ENCODE measurements around the gene CNNM4.

The CNNM4 gene

DNA sequence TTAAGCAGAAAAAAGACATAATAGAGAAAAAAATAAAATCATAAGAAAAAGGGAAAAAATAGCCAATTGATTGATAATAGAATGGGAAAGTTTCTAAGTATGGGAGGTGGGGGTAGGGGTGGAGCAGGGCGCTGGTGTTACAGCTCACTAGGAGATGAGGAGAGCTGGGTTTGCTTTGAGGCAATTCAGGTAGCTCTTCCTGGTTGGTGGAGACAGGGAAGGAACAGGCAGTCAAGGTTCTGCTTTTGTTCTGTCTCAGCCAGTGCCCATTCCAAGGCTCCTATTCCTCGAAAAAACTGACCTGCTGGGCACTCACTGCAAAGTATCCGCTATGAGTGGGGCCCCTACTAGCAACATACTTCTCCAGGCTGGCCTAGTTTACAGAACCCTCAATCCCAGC lies 1.7 kb upstream of the CNNM4 start:
- no peak for DNase-seq (ENCODE audit: low read depth, low spot score)

DNA sequence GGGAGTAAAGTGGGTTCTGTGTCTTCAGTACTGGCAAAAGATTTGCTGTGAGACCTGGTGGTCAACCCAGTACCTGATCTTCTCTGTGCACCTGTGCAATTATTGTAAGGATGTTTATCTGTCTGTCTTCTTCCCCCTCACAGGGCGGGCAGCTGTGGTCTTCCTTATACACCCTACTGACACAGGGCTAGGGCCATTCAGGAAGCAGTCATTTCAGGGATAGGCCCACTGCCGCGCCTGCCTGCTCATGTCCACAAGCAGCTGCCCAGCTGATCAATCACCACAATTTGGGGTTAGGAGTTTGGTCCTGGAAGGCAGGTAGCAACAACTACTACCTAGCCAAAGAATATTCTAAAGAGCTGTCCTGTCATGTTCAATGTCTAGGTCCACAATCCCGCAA lies 1.2 kb upstream of the CNNM4 start:
- no peak for DNase-seq (ENCODE audit: low read depth, low spot score)

DNA sequence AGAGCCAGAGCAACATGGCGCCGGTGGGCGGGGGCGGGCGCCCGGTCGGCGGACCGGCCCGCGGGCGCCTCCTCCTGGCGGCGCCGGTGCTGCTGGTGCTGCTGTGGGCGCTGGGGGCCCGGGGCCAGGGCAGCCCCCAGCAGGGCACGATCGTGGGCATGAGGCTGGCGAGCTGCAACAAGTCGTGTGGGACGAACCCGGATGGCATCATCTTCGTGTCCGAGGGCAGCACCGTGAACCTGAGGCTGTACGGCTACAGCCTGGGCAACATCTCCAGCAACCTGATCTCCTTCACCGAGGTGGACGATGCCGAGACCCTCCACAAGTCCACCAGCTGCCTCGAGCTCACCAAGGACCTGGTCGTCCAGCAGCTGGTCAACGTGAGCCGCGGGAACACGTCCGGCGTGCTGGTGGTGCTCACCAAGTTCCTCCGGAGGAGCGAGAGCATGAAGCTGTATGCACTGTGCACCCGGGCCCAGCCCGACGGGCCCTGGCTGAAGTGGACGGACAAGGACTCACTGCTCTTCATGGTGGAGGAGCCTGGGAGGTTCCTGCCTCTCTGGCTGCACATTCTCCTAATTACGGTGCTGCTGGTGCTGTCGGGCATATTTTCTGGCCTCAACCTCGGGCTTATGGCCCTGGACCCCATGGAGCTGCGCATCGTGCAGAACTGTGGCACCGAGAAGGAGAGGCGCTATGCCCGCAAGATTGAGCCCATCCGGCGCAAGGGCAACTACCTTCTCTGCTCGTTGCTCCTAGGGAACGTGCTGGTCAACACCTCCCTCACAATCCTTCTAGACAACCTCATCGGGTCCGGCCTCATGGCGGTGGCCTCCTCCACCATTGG lies 507 bp downstream of the CNNM4 start:
- no peak for DNase-seq (ENCODE audit: low read depth, low spot score)

GRCh38 chr2:96762529-96763311 lies 2.0 kb downstream of the CNNM4 start:
- no peak for DNase-seq (ENCODE audit: low read depth, low spot score)

DNA sequence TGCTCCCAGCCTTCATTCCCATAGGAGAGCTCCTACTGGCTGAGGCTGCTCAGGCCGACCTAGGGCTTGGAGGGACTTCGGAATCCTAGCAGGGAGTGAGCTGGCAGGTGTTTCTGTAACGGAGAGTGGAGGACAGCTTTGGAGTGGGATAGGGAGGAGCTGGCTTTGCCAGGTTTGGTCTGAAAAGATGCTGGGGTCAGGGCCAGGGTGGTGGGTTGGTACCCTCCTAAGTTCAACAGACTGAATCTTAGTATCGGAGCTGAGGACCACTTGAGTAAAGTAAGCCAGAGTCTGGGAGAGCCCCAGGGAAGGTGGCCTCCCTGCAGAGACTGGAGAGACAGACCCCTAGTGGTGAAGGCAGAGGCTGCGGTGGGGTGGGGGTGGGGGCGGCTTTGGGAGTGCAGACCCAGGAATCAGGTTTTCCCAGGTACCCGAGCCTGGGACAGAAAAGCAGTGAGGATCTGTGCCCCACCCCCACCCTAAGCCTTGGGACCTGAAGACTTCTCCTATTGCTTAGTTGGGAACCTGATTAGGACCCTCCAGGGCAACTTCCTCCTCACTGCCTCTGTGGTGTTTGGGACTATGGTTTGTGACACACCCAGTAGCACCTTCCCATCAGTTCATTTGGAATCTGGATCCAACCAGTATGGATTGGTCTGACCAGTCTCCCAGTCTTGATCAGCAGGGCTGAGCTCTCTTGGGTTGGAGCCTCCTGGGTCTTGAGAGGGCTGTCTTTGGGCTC lies 3.0 kb downstream of the CNNM4 start:
- DNase-seq (ENCODE audit: low read depth, low spot score), result no peak

- no peak for DNase-seq (ENCODE audit: low read depth, low spot score)
These were observed 3.5 kb downstream of the CNNM4 start for GRCh38 chr2:96764253-96764637.

- no peak for DNase-seq (ENCODE audit: low read depth, low spot score)
These were observed 6.6 kb downstream of the CNNM4 start for GRCh38 chr2:96767135-96767871.

- no peak for DNase-seq (ENCODE audit: low read depth, low spot score)
These were observed 7.4 kb downstream of the CNNM4 start for GRCh38 chr2:96768083-96768561.

DNA sequence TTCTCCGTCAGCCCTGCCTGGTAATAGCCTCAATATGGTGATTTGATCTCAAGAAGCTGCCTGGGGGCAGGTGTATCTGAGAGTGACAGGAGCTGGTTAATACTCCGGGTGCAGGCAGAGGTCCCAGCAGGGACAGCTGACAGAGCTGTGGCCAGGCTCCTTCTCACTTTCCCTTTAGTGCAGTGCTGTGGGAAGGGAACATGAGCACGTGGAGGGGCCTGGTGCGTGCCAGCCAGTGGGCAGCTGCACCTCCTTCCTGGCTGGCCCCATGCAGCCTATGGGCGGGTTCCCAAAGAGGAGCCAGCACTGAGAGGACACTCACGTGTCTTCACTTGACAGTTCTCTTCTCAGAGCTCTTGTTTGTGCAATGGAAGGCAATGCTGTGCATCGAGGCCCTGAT lies 9.1 kb downstream of the CNNM4 start:
- no peak for DNase-seq (ENCODE audit: low read depth, low spot score)

DNA sequence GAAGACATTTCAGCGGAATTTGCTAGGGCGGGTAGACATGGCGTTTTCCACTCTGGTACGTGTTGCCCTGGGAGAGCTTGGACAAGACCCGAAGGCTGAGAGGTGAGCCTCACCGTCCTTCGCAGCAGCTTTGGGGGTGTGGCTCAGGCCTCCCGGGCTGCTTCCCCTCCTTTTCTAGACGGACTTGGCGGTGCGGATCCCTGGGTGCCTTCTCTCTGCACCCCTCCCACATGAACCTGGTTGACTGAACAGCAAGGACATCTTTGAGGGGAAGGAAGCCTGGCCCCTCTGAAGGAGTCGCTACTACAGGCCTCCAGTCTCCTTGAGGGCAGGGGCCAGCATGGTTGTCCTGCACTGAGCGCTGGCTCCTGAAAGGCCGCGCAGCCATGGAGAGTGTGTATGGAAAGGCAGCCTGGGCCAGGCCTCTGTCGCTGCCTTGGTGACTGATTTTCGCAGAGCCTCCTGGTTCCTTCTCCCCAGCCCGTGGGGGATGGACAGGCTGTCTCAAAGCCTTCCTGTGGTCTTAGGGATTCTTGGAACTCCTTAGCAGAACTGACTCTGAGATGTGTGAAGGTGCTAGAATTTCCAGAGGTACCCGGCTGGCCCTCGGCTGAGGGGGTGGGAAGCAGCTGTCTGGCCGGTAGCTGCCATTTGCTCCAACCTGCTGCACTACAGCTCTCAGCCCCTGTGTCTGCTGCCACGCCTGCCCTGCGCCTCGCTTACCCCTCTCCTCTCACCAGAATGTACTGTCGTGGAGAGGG lies 9.9 kb downstream of the CNNM4 start:
- no peak for DNase-seq (ENCODE audit: low read depth, low spot score)

GRCh38 chr2:96771796-96772618 lies 11.3 kb downstream of the CNNM4 start:
- DNase-seq (ENCODE audit: low read depth, low spot score), result no peak

- no peak for DNase-seq (ENCODE audit: low read depth, low spot score)
These were observed 12.4 kb downstream of the CNNM4 start for GRCh38 chr2:96772903-96773671.

DNA sequence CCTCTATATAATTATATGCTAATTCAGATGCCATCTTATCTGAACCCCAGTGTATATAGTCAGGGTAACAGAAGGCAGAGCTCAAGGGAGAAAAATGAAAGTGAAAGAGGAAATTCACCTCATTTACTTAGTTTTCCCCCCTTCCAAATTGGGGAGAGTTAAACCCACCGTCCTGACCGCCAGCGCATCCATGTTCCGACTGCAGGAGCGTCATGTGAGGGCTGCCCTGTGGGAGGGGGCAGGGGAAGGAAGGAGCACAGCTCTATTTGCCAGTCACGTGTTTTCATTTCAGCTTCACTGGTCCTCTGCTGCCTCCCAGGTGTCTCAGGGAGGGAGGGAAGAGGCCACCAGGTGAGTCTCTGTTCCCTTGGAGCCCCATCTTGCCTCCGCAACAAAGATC lies 13.2 kb downstream of the CNNM4 start:
- DNase-seq (ENCODE audit: low read depth, low spot score), result no peak

DNA sequence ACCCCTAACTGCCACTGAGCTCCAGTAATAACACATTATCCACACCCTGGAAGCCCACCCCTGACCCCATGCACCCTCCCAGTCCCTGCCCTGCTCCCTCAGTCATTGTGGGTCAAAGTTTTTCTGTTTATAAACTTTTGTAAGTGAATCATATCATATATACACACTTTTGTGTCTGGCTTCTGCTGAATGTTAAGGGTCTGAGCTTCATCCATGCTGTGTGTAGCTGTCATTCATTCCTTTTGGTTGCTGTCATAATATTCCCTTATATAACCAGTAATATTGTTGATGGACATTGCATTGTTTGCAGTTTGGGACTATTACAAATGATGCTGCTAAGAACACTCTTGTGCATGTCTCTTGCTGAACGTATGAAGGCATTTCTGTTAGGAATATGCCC lies 14.5 kb downstream of the CNNM4 start:
- no peak for DNase-seq (ENCODE audit: low read depth, low spot score)

DNA sequence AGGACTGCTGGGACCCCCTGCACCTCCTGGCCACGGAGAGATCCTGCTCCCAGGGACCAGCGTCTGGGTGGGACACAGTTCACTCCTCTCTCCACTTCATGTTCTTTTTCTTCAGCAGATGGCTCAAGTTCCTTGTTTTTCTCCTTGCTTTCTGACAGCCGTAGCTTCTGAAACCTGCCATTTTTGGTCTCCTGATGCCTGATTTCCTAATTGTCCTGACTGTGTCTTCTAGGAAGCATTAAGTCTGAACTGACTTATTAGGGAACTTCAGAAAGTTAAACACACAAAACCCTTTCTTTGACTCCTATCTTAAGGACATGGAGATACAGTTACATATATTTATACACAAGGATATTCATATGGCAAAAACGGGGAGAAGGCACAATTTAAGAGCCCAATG lies 22.7 kb downstream of the CNNM4 start:
- DNase-seq (ENCODE audit: low read depth, low spot score), result no peak

- no peak for DNase-seq (ENCODE audit: low read depth, low spot score)
These were observed 26.7 kb downstream of the CNNM4 start for GRCh38 chr2:96787411-96787810.

DNA sequence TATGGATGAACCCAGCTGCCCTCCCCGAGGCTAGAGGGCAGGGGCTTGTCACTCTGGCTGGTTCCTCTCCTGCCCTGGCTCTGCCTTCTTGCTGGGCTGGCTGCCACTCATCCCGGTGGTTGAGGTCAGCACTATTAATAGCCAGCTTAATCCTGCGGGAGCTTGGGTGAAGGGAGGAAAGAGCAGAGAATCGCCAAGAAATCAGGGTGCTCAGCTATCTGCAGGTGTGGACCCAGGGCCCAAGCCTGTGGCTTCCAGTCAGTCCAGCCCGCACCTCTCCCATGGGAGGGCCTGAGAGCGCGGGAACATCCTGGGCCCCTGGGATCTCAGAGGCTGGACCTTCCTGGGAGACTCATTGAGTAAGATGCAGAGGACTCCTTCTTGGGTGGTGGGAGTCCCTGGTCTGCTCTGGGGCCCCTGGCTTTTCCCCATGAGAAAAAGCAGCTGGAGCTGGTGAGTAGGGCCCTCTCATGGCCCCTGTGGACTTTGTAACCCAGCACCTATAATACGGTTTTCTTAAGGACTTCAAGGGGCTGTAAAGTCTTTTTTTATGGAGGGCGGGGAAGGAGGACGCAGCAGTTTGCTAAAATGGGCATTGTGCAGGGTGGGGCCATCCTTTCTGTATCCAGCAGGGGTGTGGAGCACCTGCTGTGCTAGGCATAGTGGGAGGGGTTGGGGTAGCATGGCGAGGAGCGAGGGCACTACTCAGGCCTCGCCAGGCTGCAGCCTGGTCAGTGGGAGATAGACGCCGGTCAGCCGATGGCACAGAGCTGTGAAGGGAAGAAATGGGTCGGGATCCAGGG lies 27.9 kb downstream of the CNNM4 start:
- DNase-seq (ENCODE audit: low read depth, low spot score), result no peak

DNA sequence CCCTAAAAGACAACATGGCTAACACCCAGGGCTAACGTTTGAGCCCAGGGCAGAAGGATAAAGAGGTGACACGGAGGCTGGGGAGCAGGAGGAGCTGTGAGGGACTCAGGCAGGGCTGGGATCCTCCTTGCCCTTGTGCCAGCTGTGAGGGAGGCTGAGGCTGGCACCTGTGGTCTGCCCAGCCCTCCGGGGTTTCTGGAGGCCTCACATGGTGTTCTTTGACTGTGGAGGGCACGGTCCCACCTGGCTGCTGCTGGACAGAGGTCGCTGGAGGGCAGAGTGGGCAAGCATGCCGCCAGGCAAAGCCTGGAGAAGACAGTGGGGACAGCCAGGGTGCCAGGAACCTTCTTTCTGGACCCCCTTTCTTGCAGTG lies 28.5 kb downstream of the CNNM4 start:
- no peak for DNase-seq (ENCODE audit: low read depth, low spot score)

Data from brain pericyte (primary cell).